ENCODE results near the gene HMSD. TPM values are rescaled to one million over a fixed set of nuclear protein-coding genes. Genes with fewer than 3 reads are reported as not detected.

HMSD gene
- total RNA-seq, 4 donors from 2014 or later = 0.18 to 0.19 TPM; not detected in 2

DNA sequence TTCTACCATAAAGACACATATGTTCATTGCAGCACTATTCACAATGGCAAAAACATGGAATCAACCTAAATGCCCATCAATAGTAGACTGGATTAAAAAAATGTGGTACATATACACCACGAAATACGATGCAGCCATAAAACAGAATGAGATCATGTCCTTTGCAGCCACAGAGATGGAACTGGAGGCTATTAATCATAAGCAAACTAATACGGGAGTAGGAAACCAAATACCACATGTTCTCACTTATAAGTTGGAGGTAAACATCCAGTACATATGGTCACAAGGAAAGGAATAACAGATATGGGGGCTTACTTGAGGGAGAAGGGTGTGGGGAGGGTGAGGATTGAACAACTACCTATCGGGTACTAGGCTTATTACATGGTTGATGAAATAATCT lies 7.7 kb downstream of the HMSD start:
- intact Hi-C loops (cut with DNase I) = no loop called here
- no peak for DNase-seq
- Histone ChIP-seq H3K36me3 (no peaks in the 10 kb centered on the region), H3K4me1 (peaks cover 0 to 5% (median 0%) of the 10 kb centered on the region in 3 donors), H3K27ac (no peak overlapping the region), H3K9me3 (no peaks in the 10 kb centered on the region), H3K27me3 (peaks cover 0 to 20% (median 0%) of the 10 kb centered on the region in 4 donors), H3K4me3 (no peak overlapping the region)
- WGBS, 2 donors = 52 to 59% methylated on average over 4 of the region's 4 CpGs
- TF ChIP-seq POLR2A (IDR thresholded peaks at IDR 0.05) = no peak
- TF ChIP-seq, protein P1, sequence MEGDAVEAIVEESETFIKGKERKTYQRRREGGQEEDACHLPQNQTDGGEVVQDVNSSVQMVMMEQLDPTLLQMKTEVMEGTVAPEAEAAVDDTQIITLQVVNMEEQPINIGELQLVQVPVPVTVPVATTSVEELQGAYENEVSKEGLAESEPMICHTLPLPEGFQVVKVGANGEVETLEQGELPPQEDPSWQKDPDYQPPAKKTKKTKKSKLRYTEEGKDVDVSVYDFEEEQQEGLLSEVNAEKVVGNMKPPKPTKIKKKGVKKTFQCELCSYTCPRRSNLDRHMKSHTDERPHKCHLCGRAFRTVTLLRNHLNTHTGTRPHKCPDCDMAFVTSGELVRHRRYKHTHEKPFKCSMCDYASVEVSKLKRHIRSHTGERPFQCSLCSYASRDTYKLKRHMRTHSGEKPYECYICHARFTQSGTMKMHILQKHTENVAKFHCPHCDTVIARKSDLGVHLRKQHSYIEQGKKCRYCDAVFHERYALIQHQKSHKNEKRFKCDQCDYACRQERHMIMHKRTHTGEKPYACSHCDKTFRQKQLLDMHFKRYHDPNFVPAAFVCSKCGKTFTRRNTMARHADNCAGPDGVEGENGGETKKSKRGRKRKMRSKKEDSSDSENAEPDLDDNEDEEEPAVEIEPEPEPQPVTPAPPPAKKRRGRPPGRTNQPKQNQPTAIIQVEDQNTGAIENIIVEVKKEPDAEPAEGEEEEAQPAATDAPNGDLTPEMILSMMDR (IDR thresholded peaks at IDR 0.05) = no peak

DNA sequence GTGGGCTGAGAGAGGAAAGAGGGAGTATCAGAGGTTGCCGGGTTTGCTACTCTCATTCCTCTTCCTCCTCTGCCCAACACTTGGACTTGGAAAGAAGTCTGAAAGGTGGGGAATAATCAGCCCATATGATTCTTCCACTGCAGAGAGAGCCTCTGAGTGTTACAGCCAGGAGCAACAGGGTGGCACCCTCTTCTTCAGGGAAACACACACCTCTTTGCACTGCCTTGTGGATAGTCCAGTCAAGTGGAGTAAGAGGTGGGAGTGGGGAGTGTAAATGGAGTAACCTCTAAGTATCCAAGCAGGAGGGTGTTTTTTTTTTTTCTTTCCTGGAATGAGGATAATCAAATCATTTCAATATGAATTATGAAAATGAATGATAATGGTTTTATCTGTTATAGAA lies 11.8 kb downstream of the HMSD start:
- H3K27ac ChIP-seq = no peak overlapping the region
- TF ChIP-seq, protein P1 (IDR thresholded peaks at IDR 0.05) = no peak
- no peak for TF ChIP-seq POLR2A (IDR thresholded peaks at IDR 0.05)
- intact Hi-C loops (cut with DNase I) = no loop called here
- H3K9me3 ChIP-seq = no peaks in the 10 kb centered on the region
- WGBS, 2 donors = 57 to 92% methylated on average over 1 of the region's 1 CpG
- H3K4me3 ChIP-seq = no peak overlapping the region
- H3K27me3 ChIP-seq = peaks cover 0 to 19% (median 0%) of the 10 kb centered on the region in 4 donors
- peaks cover 0 to 30% (median 5%) of the 10 kb centered on the region in 3 donors for H3K4me1 ChIP-seq
- no peaks in the 10 kb centered on the region for H3K36me3 ChIP-seq
- DNase-seq = no peak

DNA sequence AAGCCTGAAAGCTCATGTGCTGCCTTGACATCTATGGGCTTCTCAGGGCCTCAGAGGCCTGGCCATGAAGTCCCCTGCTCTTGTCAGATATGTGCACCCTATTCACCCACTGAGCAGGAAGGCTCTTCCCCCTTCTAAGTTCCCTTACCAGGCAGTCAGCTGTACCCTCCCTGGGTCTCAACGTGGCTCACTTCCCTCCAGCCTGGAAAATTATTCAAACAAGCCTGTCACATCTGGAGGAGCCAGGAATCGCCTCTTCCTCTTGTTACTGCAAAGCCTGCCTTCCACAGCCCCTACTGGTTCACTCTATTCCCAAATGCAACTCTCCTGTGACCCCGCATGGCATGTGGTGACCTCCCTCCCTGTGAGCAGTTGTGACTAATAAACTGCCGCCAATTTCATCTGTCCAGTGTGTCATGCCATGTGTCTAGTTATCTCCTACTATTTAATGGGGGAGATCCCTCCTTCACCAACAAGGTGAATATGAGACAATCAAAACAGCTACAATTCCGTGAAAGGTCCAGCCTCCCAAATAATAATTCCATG lies 12.4 kb downstream of the HMSD start:
- H3K4me3 ChIP-seq = no peak overlapping the region
- 61 to 77% methylated on average over 5 of the region's 5 CpGs for WGBS, 2 donors

DNA sequence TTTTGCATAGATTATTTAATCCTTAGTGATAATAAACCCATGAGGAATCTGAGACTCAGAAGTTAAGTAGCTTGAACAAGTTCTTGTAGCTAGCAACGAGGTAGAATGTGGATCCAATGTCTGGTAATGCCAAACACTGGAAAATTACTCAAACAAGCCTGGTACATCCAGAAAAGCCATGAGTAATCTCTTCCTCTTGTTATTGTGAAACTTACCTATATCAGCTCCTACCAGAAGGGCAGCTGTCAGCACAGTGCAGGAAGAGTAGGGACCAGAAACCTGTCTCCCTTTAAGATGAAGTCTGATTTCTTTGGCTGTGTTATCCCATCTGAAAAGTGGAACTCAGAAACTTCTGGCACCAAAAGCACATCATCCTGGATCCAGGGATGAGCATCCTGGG lies 13.0 kb downstream of the HMSD start:
- Histone ChIP-seq H3K27me3 (peaks cover 0 to 8% (median 0%) of the 10 kb centered on the region in 4 donors), H3K36me3 (no peaks in the 10 kb centered on the region), H3K4me1 (peaks cover 0 to 30% (median 5%) of the 10 kb centered on the region in 3 donors), H3K9me3 (no peaks in the 10 kb centered on the region), H3K4me3 (no peak overlapping the region), H3K27ac (no peak overlapping the region)
- no peak for DNase-seq
- 17 to 42% methylated on average over 1 of the region's 1 CpG for WGBS, 2 donors
- TF ChIP-seq, protein P1 (IDR thresholded peaks at IDR 0.05) = no peak
- TF ChIP-seq POLR2A (IDR thresholded peaks at IDR 0.05) = no peak
- intact Hi-C loops (cut with DNase I) = no loop called here

More for the DNA sequence above, 12.4 kb downstream of the HMSD start:
- no peaks in the 10 kb centered on the region for H3K9me3 ChIP-seq
- H3K27me3 ChIP-seq = peaks cover 0 to 13% (median 0%) of the 10 kb centered on the region in 4 donors
- no peak overlapping the region for H3K27ac ChIP-seq
- TF ChIP-seq POLR2A (IDR thresholded peaks at IDR 0.05) = no peak
- TF ChIP-seq, protein P1 (IDR thresholded peaks at IDR 0.05) = no peak
- no peaks in the 10 kb centered on the region for H3K36me3 ChIP-seq
- H3K4me1 ChIP-seq = peaks cover 0 to 30% (median 5%) of the 10 kb centered on the region in 3 donors
- intact Hi-C loops (cut with DNase I) = no loop called here
- DNase-seq = no peak

DNA sequence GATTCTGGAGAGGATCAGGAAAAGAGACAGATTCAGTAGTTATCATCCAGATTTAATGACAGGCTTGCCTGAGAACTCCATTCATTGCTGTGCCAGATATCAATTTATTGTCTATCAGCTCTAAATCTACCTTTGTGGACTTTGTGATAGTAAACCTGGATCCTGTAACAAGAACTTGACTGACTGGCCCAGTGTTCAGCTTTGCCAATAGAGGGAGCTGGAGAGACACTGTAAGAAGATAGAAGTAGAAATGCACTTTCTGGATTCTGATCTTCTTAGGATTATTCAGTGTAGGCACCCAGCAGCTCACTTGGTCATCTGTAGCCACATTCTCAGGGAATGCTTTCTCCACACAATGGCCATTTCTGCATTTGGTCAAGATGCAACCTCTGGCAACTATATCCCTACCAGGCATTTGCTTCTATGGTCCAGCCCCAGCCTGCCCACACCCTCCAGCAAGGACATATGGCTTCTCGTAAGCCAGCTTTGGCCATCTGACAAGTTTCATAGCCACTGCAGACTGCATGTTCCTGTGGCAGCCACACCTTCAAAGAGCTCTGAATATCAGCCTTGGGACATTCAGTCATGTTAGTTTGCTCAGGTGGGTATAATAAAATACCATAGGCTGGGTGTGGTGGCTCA lies 14.6 kb downstream of the HMSD start:
- Histone ChIP-seq H3K4me3 (no peak overlapping the region), H3K27me3 (peaks cover 0 to 8% (median 0%) of the 10 kb centered on the region in 4 donors), H3K27ac (peak overlapping the region in 3 of 4 donors; percentile 28 to 50 (median 47)), H3K9me3 (no peaks in the 10 kb centered on the region), H3K4me1 (peaks cover 0 to 30% (median 5%) of the 10 kb centered on the region in 3 donors), H3K36me3 (no peaks in the 10 kb centered on the region)
- TF ChIP-seq, protein P1 (IDR thresholded peaks at IDR 0.05) = peak; percentile 44 to 79 (median 72)
- no peak for TF ChIP-seq POLR2A (IDR thresholded peaks at IDR 0.05)
- DNase-seq = no peak
- 36 to 38% methylated on average over 1 of the region's 1 CpG for WGBS, 2 donors
- intact Hi-C loops (cut with DNase I) = no loop called here
